ENCODE results near the gene FAM180A.

GRCh38 chr7:135684136-135684535 lies 64.5 kb downstream of the FAM180A start:
- TF ChIP-seq CTCF (IDR thresholded peaks at IDR 0.05) = no peak
- no peak for TF ChIP-seq EZH2 (IDR thresholded peaks at IDR 0.05; ENCODE audit: borderline replicate concordance, insufficient read depth, low read depth, low read length, poor library complexity, severe bottlenecking)

Measured in B cell (primary cell).